Parathyroid adenoma (tissue), 2 donors: ENCODE measurements around the gene MAGI1.

ENCODE experiments used
- H2AFZ ChIP-seq: fragments of 300-600 bp; sonication (generic); one replicate; pipeline ENCODE4 v1.7.0; 2017; ENCODE audit warnings: antibody characterized with exemption, mild to moderate bottlenecking
- H3K27ac ChIP-seq: fragments of 300-600 bp; sonication (generic); one replicate; pipeline ENCODE4 v1.7.0; 2017
- H3K27me3 ChIP-seq: fragments of 300-600 bp; sonication (generic); one replicate; pipeline ENCODE4 v1.7.0; 2017; ENCODE audit warnings: low read length; ENCODE audit not compliant: control insufficient read depth, insufficient read depth
- H3K36me3 ChIP-seq: fragments of 300-600 bp; sonication (generic); one replicate; pipeline ENCODE4 v1.7.0; 2017; ENCODE audit warnings: low read length; ENCODE audit not compliant: control insufficient read depth, insufficient read depth
- H3K4me1 ChIP-seq: fragments of 300-600 bp; sonication (generic); one replicate; pipeline ENCODE4 v1.7.0; 2017; ENCODE audit warnings: control low read depth
- H3K4me2 ChIP-seq: fragments of 300-600 bp; sonication (generic); one replicate; pipeline ENCODE4 v1.7.0; 2017; ENCODE audit warnings: low read length
- H3K4me3 ChIP-seq: fragments of 300-600 bp; sonication (generic); one replicate; pipeline ENCODE4 v1.7.0; 2017; ENCODE audit warnings: low read depth, low read length
- H3K79me2 ChIP-seq: fragments of 300-600 bp; sonication (generic); one replicate; pipeline ENCODE4 v1.7.0; 2017; ENCODE audit warnings: control low read depth
- H3K9ac ChIP-seq: fragments of 300-600 bp; sonication (generic); one replicate; pipeline ENCODE4 v1.7.0; 2017; ENCODE audit warnings: mild to moderate bottlenecking
- H3K9me3 ChIP-seq: fragments of 300-600 bp; sonication (generic); one replicate; pipeline ENCODE4 v1.7.0; 2017; ENCODE audit warnings: low read length; ENCODE audit not compliant: control insufficient read depth
- CTCF ChIP-seq: fragments of 300-600 bp; sonication (generic); IDR thresholded peaks from one replicate; pipeline ENCODE4 v1.7.0; 2017; ENCODE audit warnings: antibody characterized with exemption, mild to moderate bottlenecking
- donor health status: primary hyperparathyroidism.

Gene MAGI1

GRCh38 chr3:65508750-65509422, 529.8 kb downstream of the MAGI1 start:
- no peak overlapping the region for H3K4me3 ChIP-seq
- H3K27me3 ChIP-seq: no peaks in the 10 kb centered on the region
- no peaks in the 10 kb centered on the region for H3K36me3 ChIP-seq
- H3K4me1 ChIP-seq: no peaks in the 10 kb centered on the region
- no peak overlapping the region for H3K9ac ChIP-seq
- no peaks in the 10 kb centered on the region for H3K79me2 ChIP-seq
- no peak overlapping the region for H3K27ac ChIP-seq
- H3K4me2 ChIP-seq: no peak overlapping the region
- no peak overlapping the region for H2AFZ ChIP-seq
- no peak for TF ChIP-seq CTCF
- H3K9me3 ChIP-seq: no peaks in the 10 kb centered on the region

- Histone ChIP-seq H3K4me1 (no peaks in the 10 kb centered on the region), H3K36me3 (no peaks in the 10 kb centered on the region), H3K9me3 (no peaks in the 10 kb centered on the region), H3K79me2 (no peaks in the 10 kb centered on the region), H3K27me3 (no peaks in the 10 kb centered on the region), H3K9ac (no peak overlapping the region), H3K4me3 (no peak overlapping the region), H2AFZ (no peak overlapping the region), H3K4me2 (no peak overlapping the region), H3K27ac (no peak overlapping the region)
- TF ChIP-seq CTCF: no peak
These were observed 531.3 kb downstream of the MAGI1 start for GRCh38 chr3:65507437-65507836.

GRCh38 chr3:65503776-65504175, 534.9 kb downstream of the MAGI1 start:
- no peak overlapping the region for H3K27ac ChIP-seq
- no peak overlapping the region for H3K4me2 ChIP-seq
- H3K9ac ChIP-seq: no peak overlapping the region
- H2AFZ ChIP-seq: no peak overlapping the region
- H3K4me1 ChIP-seq: peaks cover 4% of the 10 kb centered on the region
- H3K27me3 ChIP-seq: no peaks in the 10 kb centered on the region
- no peak overlapping the region for H3K4me3 ChIP-seq
- no peaks in the 10 kb centered on the region for H3K36me3 ChIP-seq
- no peak for TF ChIP-seq CTCF
- no peaks in the 10 kb centered on the region for H3K79me2 ChIP-seq
- H3K9me3 ChIP-seq: no peaks in the 10 kb centered on the region

- Histone ChIP-seq H3K27me3 (no peaks in the 10 kb centered on the region), H3K79me2 (no peaks in the 10 kb centered on the region), H3K4me1 (peaks cover 4% of the 10 kb centered on the region), H3K27ac (no peak overlapping the region), H3K36me3 (no peaks in the 10 kb centered on the region), H3K9me3 (no peaks in the 10 kb centered on the region), H3K4me3 (no peak overlapping the region), H3K4me2 (no peak overlapping the region), H3K9ac (no peak overlapping the region), H2AFZ (no peak overlapping the region)
- no peak for TF ChIP-seq CTCF
These were observed 536.2 kb downstream of the MAGI1 start for GRCh38 chr3:65502526-65502925.
